Suprapubic skin (tissue), 4 donors: ENCODE results near the gene ERC2. TPM values are rescaled to one million over a fixed set of nuclear protein-coding genes. Genes with fewer than 3 reads are reported as not detected.

Source experiments
- DNase-seq, 2 donors: peaks; one replicate each; pipeline ENCODE4 v3.0.0-alpha.2; 2019; ENCODE audit warnings: low spot score in 2 of 2
- H3K27ac ChIP-seq: fragments of 200-600 bp; sonication (generic); one replicate; pipeline ENCODE4 v1.5.1; 2019
- H3K27me3 ChIP-seq: fragments of 200-600 bp; sonication (generic); one replicate; pipeline ENCODE4 v1.5.1; 2019
- H3K36me3 ChIP-seq: fragments of 200-600 bp; sonication (generic); one replicate; pipeline ENCODE4 v1.5.1; 2019
- H3K4me1 ChIP-seq: fragments of 200-600 bp; sonication (generic); one replicate; pipeline ENCODE4 v1.5.1; 2019
- H3K4me3 ChIP-seq: fragments of 200-600 bp; sonication (generic); one replicate; pipeline ENCODE4 v1.5.1; 2019; ENCODE audit warnings: mild to moderate bottlenecking
- H3K9me3 ChIP-seq: fragments of 200-600 bp; sonication (generic); one replicate; pipeline ENCODE4 v1.5.1; 2019
- CTCF ChIP-seq, 2 donors: fragments of 200-600 bp in 1 of 2; fragments of 450-650 bp in 1 of 2; sonication (generic) in 1 of 2; IDR thresholded peaks; one replicate each; pipeline ENCODE4 v1.5.1; 2016 to 2019; ENCODE audit warnings: antibody characterized with exemption in 2 of 2, mild to moderate bottlenecking in 1 of 2, moderate library complexity in 1 of 2
- EP300 ChIP-seq: sonication (generic); formaldehyde crosslinking; IDR thresholded peaks from one replicate; pipeline ENCODE4 v1.6.1; 2017; ENCODE audit warnings: antibody characterized with exemption
- POLR2A ChIP-seq, 2 donors: fragments of 450-650 bp; IDR thresholded peaks; one replicate each; pipeline ENCODE4 v1.6.1; 2017; ENCODE audit warnings: antibody characterized with exemption in 2 of 2, mild to moderate bottlenecking in 2 of 2, moderate library complexity in 2 of 2
- POLR2AphosphoS5 ChIP-seq, 3 donors: sonication (generic); formaldehyde crosslinking; IDR thresholded peaks; one replicate each; pipeline ENCODE4 v1.6.1; 2017; ENCODE audit warnings: antibody characterized with exemption in 3 of 3
- WGBS: methylation state at CpG from one replicate; pipeline ENCODE4 v1.1.5; 2018; 5-methylcytosine and 5-hydroxymethylcytosine counted together
- total RNA-seq, 4 donors: library from RNA; depleted of rRNA; stranded (reverse); fragments of >200 nt; gene quantifications; one replicate each; pipeline ENCODE4 v1.1.0, GENCODE V29; 2016

Gene ERC2
- total RNA-seq, 4 donors from 2014 or later, result 0.21 TPM; not detected in 3

DNA sequence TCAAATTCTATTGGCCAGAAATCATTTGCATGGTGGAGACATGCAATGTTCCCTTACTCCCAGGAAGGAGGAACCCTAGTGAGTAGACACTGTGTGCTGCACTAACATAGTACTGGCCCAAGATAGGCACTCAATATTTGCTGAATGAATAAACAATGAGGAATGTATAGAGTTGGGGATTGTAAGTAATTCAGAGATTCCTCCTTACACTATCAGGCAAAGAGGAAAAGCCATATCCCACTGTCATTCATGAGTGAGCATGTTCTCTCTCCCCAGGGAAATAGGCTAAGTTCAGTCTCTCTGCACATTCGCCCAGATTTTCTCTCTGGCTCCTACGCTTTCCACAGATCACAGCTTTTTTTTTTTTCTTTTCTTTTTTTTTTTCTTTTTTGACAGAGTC lies 826.3 kb downstream of the ERC2 start:
- Histone ChIP-seq H3K4me1 (peaks cover 5% of the 10 kb centered on the region), H3K9me3 (no peaks in the 10 kb centered on the region), H3K36me3 (no peaks in the 10 kb centered on the region), H3K4me3 (no peak overlapping the region), H3K27ac (no peak overlapping the region), H3K27me3 (peaks cover 6% of the 10 kb centered on the region)
- TF ChIP-seq POLR2A (IDR thresholded peaks at IDR 0.05) (no peak), EP300 (no peak), POLR2AphosphoS5 (IDR thresholded peaks at IDR 0.05) (no peak), CTCF (IDR thresholded peaks at IDR 0.05) (no peak)
- no peak for DNase-seq
- WGBS, result 84% methylated on average over 2 of the region's 2 CpGs

GRCh38 chr3:55639896-55640765 lies 828.1 kb downstream of the ERC2 start:
- WGBS, result 34% methylated on average over 9 of the region's 9 CpGs
- H3K27me3 ChIP-seq, result peaks cover 4% of the 10 kb centered on the region
- H3K4me1 ChIP-seq, result peaks cover 5% of the 10 kb centered on the region
- H3K36me3 ChIP-seq, result no peaks in the 10 kb centered on the region
- DNase-seq, result no peak
- no peak for TF ChIP-seq EP300
- TF ChIP-seq POLR2A (IDR thresholded peaks at IDR 0.05), result no peak
- TF ChIP-seq POLR2AphosphoS5 (IDR thresholded peaks at IDR 0.05), result no peak
- no peak for TF ChIP-seq CTCF (IDR thresholded peaks at IDR 0.05)
- H3K27ac ChIP-seq, result no peak overlapping the region
- no peaks in the 10 kb centered on the region for H3K9me3 ChIP-seq
- H3K4me3 ChIP-seq, result no peak overlapping the region

DNA sequence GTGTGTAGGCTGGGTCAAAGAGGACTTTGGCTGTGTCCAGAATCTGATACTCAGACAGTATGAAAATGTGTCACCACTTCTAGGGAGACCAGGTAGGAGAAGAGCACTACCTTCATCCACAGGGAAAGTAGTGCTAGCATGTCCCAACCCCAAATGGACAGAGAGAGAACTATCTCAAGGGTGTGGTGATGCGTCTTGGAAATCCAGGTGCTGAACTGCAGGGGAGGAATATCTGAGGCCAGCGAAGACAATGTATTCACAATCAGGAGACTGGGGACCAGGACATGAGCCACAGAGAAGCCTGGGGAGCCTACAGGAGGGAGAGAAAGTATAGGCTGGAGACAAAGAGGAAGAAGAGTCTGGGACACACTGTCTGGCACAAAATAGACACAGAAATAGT lies 829.1 kb downstream of the ERC2 start:
- TF ChIP-seq POLR2AphosphoS5 (IDR thresholded peaks at IDR 0.05) (no peak), POLR2A (IDR thresholded peaks at IDR 0.05) (no peak), CTCF (IDR thresholded peaks at IDR 0.05) (no peak), EP300 (no peak)
- peaks cover 5% of the 10 kb centered on the region for H3K4me1 ChIP-seq
- H3K36me3 ChIP-seq, result no peaks in the 10 kb centered on the region
- H3K27ac ChIP-seq, result no peak overlapping the region
- no peak for DNase-seq
- WGBS, result 92% methylated on average over 2 of the region's 2 CpGs
- no peak overlapping the region for H3K4me3 ChIP-seq
- no peaks in the 10 kb centered on the region for H3K9me3 ChIP-seq
- H3K27me3 ChIP-seq, result peaks cover 4% of the 10 kb centered on the region

DNA sequence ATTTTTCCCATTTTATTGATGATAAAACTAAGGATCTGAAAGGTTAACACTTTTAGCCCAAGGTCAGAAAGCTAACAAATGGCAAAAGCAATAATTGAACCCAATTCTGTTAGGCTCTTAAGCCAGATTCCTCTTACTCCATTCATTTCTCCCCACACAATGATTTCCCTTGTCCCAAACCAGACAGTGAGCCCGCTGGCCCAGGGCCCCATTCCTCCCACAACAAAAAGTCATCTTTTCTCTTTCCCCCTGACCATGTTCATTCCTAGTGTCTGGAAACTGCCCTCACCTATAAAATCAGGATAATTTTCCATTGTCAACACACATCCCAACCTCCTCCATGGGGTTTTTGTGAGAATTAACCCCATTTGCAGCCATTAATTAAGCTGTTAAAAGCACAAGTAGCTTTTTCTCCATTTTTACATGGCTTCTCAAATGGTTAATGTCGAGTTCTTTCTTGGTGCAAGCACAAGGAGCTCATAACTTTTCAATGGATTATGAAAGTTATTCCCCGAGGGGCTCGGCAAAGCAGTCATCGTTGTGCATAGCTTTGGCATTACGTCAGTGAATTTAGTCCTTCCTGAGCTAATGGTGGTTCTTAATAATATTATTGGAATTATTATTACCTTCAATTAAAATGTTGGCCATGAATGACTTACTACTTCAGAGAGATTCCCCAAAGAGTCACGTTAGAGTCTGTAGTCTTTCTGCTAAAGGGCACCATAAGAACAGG lies 830.2 kb downstream of the ERC2 start:
- Histone ChIP-seq H3K4me3 (no peak overlapping the region), H3K4me1 (peaks cover 5% of the 10 kb centered on the region), H3K36me3 (no peaks in the 10 kb centered on the region), H3K9me3 (no peaks in the 10 kb centered on the region), H3K27me3 (peaks cover 4% of the 10 kb centered on the region), H3K27ac (no peak overlapping the region)
- TF ChIP-seq POLR2AphosphoS5 (IDR thresholded peaks at IDR 0.05), result no peak
- TF ChIP-seq POLR2A (IDR thresholded peaks at IDR 0.05), result no peak
- no peak for TF ChIP-seq EP300
- TF ChIP-seq CTCF (IDR thresholded peaks at IDR 0.05), result no peak
- 51% methylated on average over 7 of the region's 7 CpGs for WGBS
- DNase-seq, result no peak
